H9 (cell line): ENCODE results near the gene ATPAF2. TPM values are rescaled to one million over a fixed set of nuclear protein-coding genes. Genes with fewer than 3 reads are reported as not detected.
A peak's percentile ranks its signal among the peaks of the same experiment; 100 is the strongest.

ENCODE experiments used
- DNase-seq: peaks from one replicate; pipeline ENCODE4 v3.0.0-alpha.2; 2017
- H2AFZ ChIP-seq: one replicate; pipeline ENCODE4 v1.6.1; 2013; ENCODE audit warnings: mild to moderate bottlenecking, low read length, control low read depth, moderate library complexity
- H2AK5ac ChIP-seq: 2 replicates; pipeline ENCODE4 v1.6.1; 2013; ENCODE audit warnings: low read length, control low read depth, mixed read lengths; ENCODE audit not compliant: insufficient read length
- H2BK120ac ChIP-seq: one replicate; pipeline ENCODE4 v1.6.1; 2013; ENCODE audit warnings: low read depth, mild to moderate bottlenecking, low read length, control low read depth, inconsistent platforms; ENCODE audit not compliant: poor library complexity, severe bottlenecking
- H2BK12ac ChIP-seq: 2 replicates; pipeline ENCODE4 v1.6.1; 2013; ENCODE audit warnings: low read length, control low read depth, mixed read lengths, low read depth; ENCODE audit not compliant: insufficient read length
- H2BK15ac ChIP-seq: 2 replicates; pipeline ENCODE4 v1.6.1; 2013; ENCODE audit warnings: low read depth, low read length, control low read depth
- H2BK20ac ChIP-seq: one replicate; pipeline ENCODE4 v1.6.1; 2013; ENCODE audit warnings: low read depth, mild to moderate bottlenecking, low read length, control low read depth, inconsistent platforms; ENCODE audit not compliant: poor library complexity, severe bottlenecking
- H2BK5ac ChIP-seq: 2 replicates; pipeline ENCODE4 v1.6.1; 2013; ENCODE audit warnings: low read length, control low read depth, mixed read lengths; ENCODE audit not compliant: insufficient read length
- H3K14ac ChIP-seq: 2 replicates; pipeline ENCODE4 v1.6.1; 2013; ENCODE audit warnings: low read length, control low read depth; ENCODE audit not compliant: insufficient read depth
- H3K18ac ChIP-seq: 2 replicates; pipeline ENCODE4 v1.6.1; 2013; ENCODE audit warnings: low read depth, mild to moderate bottlenecking, mixed read lengths, low read length, control low read depth; ENCODE audit not compliant: insufficient read length
- H3K23ac ChIP-seq: 2 replicates; pipeline ENCODE4 v1.6.1; 2013; ENCODE audit warnings: low read length, control low read depth, mixed read lengths, low read depth; ENCODE audit not compliant: insufficient read length
- H3K23me2 ChIP-seq: 2 replicates; pipeline ENCODE4 v1.6.1; 2013; ENCODE audit warnings: low read depth, mild to moderate bottlenecking, mixed read lengths, low read length, control low read depth; ENCODE audit not compliant: insufficient read length, poor library complexity, severe bottlenecking
- H3K27ac ChIP-seq: 2 replicates; pipeline ENCODE4 v1.5.1; 2013; ENCODE audit warnings: low read length, control low read depth, mixed read lengths, low read depth; ENCODE audit not compliant: insufficient read length
- H3K27me3 ChIP-seq: 2 replicates; pipeline ENCODE4 v1.6.1; 2013; ENCODE audit warnings: low read length, control low read depth, inconsistent platforms; ENCODE audit not compliant: insufficient read depth
- H3K4ac ChIP-seq: 2 replicates; pipeline ENCODE4 v1.6.1; 2013; ENCODE audit warnings: low read depth, mild to moderate bottlenecking, control low read depth, inconsistent platforms, low read length, moderate library complexity
- H3K4me1 ChIP-seq: 2 replicates; pipeline ENCODE4 v1.6.1; 2013; ENCODE audit warnings: low read length, control low read depth, inconsistent platforms; ENCODE audit not compliant: insufficient read depth
- H3K4me2 ChIP-seq: 2 replicates; pipeline ENCODE4 v1.6.1; 2013; ENCODE audit warnings: low read length, control low read depth, mixed read lengths; ENCODE audit not compliant: insufficient read length, insufficient read depth
- H3K56ac ChIP-seq: 2 replicates; pipeline ENCODE4 v1.6.1; 2013; ENCODE audit warnings: low read depth, mild to moderate bottlenecking, mixed read lengths, low read length, control low read depth; ENCODE audit not compliant: insufficient read length
- H3K79me1 ChIP-seq: 2 replicates; pipeline ENCODE4 v1.6.1; 2013; ENCODE audit warnings: low read depth, mild to moderate bottlenecking, moderate library complexity, low read length, control low read depth, inconsistent platforms; ENCODE audit not compliant: insufficient read depth, poor library complexity, severe bottlenecking
- H3K79me2 ChIP-seq: 2 replicates; pipeline ENCODE4 v1.6.1; 2013; ENCODE audit warnings: low read length, control low read depth, inconsistent platforms; ENCODE audit not compliant: insufficient read depth
- H3K9ac ChIP-seq: 2 replicates; pipeline ENCODE4 v1.6.1; 2013; ENCODE audit warnings: low read length, control low read depth, mixed read lengths; ENCODE audit not compliant: insufficient read length; ENCODE audit errors: extremely low read depth
- H3K9me3 ChIP-seq: one replicate; pipeline ENCODE4 v1.6.1; 2013; ENCODE audit warnings: low read depth, low read length, inconsistent platforms; ENCODE audit not compliant: control insufficient read depth
- H3T11ph ChIP-seq: one replicate; pipeline ENCODE4 v1.6.1; 2013; ENCODE audit warnings: mild to moderate bottlenecking, low read length, control low read depth, inconsistent platforms
- H4K20me1 ChIP-seq: one replicate; pipeline ENCODE4 v1.6.1; 2013; ENCODE audit not compliant: control insufficient read depth, insufficient read length, insufficient read depth
- H4K5ac ChIP-seq: 2 replicates; pipeline ENCODE4 v1.6.1; 2013; ENCODE audit warnings: low read depth, mild to moderate bottlenecking, mixed read lengths, low read length, control low read depth; ENCODE audit not compliant: insufficient read length
- H4K8ac ChIP-seq: replicated peaks from 2 replicates; pipeline ENCODE4 v1.6.1; 2013; ENCODE audit warnings: low read length, control low read depth, mixed read lengths, low read depth; ENCODE audit not compliant: insufficient read length
- H4K91ac ChIP-seq: 2 replicates; pipeline ENCODE4 v1.6.1; 2013; ENCODE audit warnings: low read depth, mild to moderate bottlenecking, moderate library complexity, mixed read lengths, low read length, control low read depth; ENCODE audit not compliant: insufficient read length
- H3K27ac Mint-ChIP-seq, 3 experiments: 2 replicates in 2 of 3; 3 replicates in 1 of 3; pipeline ENCODE4 v1.8.0; 2020 to 2021; ENCODE audit warnings: mixed read lengths in 3 of 3, mild to moderate bottlenecking in 1 of 3, moderate library complexity in 1 of 3
- H3K27me3 Mint-ChIP-seq: 2 replicates; pipeline ENCODE4 v1.8.0; 2021; ENCODE audit warnings: low read depth, mild to moderate bottlenecking, moderate library complexity, mixed read lengths
- H3K36me3 Mint-ChIP-seq, 3 experiments: 2 replicates in 2 of 3; 3 replicates in 1 of 3; pipeline ENCODE4 v1.8.0; 2020 to 2021; ENCODE audit warnings: low read depth in 3 of 3, mixed read lengths in 3 of 3; ENCODE audit not compliant: insufficient read depth in 1 of 3
- H3K4me1 Mint-ChIP-seq, 2 experiments: 2 replicates each; pipeline ENCODE4 v1.8.0; 2020; ENCODE audit warnings: mixed read lengths in 2 of 2
- H3K4me3 Mint-ChIP-seq, 2 experiments: 2 replicates in 1 of 2; 3 replicates in 1 of 2; pipeline ENCODE4 v1.8.0; 2020 to 2021; ENCODE audit warnings: mild to moderate bottlenecking in 2 of 2, mixed read lengths in 2 of 2, moderate library complexity in 1 of 2
- H3K9me3 Mint-ChIP-seq, 2 experiments: 2 replicates in 1 of 2; 3 replicates in 1 of 2; pipeline ENCODE4 v1.8.0; 2020; ENCODE audit warnings: mild to moderate bottlenecking in 2 of 2, mixed read lengths in 2 of 2, moderate library complexity in 1 of 2
- WGBS: extraction: QIAGEN DNeasy Blood & Tissue Kit; methylation state at CpG from one replicate; pipeline ENCODE4 v1.1.7; 2013; ENCODE audit warnings: missing lambda C conversion rate, low lambda C conversion rate, mixed read lengths; ENCODE audit not compliant: insufficient read length; ENCODE audit errors: extremely low coverage; 5-methylcytosine and 5-hydroxymethylcytosine counted together
- total RNA-seq: library from RNA; stranded (reverse); gene quantifications from 2 replicates; pipeline ENCODE4 v1.2.1, GENCODE V29; 2021
- TF ChIP-seq, protein P1 (sequence below): fragments of 200-600 bp; sonication (generic); conservative IDR thresholded peaks from 3 replicates; pipeline ENCODE4 v1.8.0; 2021; ENCODE audit warnings: antibody characterized with exemption, mild to moderate bottlenecking

Gene ATPAF2
- total RNA-seq, 1 experiment from 2014 or later = 21.4 TPM

DNA sequence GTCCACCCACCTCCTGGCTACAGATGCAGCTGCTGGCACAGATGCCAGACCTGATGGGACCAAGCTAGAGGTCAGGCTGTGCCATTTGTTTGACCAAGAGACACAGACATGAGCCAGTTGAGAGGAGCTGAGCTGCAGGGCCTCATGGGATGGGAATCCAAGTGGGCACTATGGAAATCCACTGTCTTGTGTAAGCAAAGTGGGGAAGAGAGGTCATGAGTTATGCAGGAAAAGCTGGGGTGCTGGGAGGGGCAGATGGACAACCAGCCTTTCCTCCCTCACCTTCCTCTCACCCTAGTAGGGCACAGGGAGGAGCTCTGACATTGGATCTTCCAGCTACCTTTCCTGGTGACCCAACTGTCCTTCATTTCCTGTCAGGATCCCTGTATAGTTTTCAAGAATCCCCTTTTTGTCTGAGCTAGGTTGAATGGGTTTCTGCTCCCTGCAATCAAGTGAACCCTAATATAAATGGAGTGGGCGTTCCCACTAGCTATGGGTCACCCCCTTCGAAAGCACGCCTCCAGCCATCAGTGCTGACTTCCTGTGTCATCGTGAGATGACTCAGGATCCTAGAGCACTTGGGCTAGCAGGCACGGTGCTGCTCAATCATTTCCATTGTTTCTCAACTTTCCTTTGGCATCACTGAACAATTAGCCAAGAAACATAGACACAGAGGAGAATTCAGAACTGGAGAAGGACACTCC is 13.6 kb downstream of the ATPAF2 start:
- H3K27me3 Mint-ChIP-seq = no peaks in the 10 kb centered on the region
- DNase-seq = no peak
- peak overlapping the region in 2 of 3 experiments; percentile 67 to 78; a peak in 2 of 7 replicates for H3K27ac Mint-ChIP-seq
- H2BK120ac ChIP-seq = no peak overlapping the region
- no peak overlapping the region for H3K4ac ChIP-seq
- no peak overlapping the region for H3K23ac ChIP-seq
- H3K23me2 ChIP-seq = no peaks in the 10 kb centered on the region
- WGBS = no CpG with 5 or more reads among the region's 5 CpGs
- H4K20me1 ChIP-seq = no peaks in the 10 kb centered on the region
- no peak overlapping the region for H3K4me3 Mint-ChIP-seq
- no peak overlapping the region for H3K4me2 ChIP-seq
- TF ChIP-seq, protein P1, sequence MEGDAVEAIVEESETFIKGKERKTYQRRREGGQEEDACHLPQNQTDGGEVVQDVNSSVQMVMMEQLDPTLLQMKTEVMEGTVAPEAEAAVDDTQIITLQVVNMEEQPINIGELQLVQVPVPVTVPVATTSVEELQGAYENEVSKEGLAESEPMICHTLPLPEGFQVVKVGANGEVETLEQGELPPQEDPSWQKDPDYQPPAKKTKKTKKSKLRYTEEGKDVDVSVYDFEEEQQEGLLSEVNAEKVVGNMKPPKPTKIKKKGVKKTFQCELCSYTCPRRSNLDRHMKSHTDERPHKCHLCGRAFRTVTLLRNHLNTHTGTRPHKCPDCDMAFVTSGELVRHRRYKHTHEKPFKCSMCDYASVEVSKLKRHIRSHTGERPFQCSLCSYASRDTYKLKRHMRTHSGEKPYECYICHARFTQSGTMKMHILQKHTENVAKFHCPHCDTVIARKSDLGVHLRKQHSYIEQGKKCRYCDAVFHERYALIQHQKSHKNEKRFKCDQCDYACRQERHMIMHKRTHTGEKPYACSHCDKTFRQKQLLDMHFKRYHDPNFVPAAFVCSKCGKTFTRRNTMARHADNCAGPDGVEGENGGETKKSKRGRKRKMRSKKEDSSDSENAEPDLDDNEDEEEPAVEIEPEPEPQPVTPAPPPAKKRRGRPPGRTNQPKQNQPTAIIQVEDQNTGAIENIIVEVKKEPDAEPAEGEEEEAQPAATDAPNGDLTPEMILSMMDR = no peak
- no peak overlapping the region for H3K27ac ChIP-seq
- H2BK12ac ChIP-seq = no peak overlapping the region
- H3K4me1 Mint-ChIP-seq = peaks cover 0 to 6% of the 10 kb centered on the region in 2 experiments; a peak in 1 of 4 replicates
- no peaks in the 10 kb centered on the region for H3K79me2 ChIP-seq
- H2BK15ac ChIP-seq = no peak overlapping the region
- H3K36me3 Mint-ChIP-seq = peaks cover 0 to 8% (median 0%) of the 10 kb centered on the region in 3 experiments; a peak in 1 of 7 replicates
- H2BK20ac ChIP-seq = no peak overlapping the region
- no peaks in the 10 kb centered on the region for H3K27me3 ChIP-seq
- H4K8ac ChIP-seq = no peak overlapping the region
- no peak overlapping the region for H2AFZ ChIP-seq
- no peak overlapping the region for H4K5ac ChIP-seq
- no peak overlapping the region for H3K56ac ChIP-seq
- H3K79me1 ChIP-seq = no peaks in the 10 kb centered on the region
- H3T11ph ChIP-seq = no peak overlapping the region
- no peaks in the 10 kb centered on the region for H3K4me1 ChIP-seq
- H2BK5ac ChIP-seq = no peak overlapping the region
- no peak overlapping the region for H4K91ac ChIP-seq
- no peak overlapping the region for H3K14ac ChIP-seq
- H3K9me3 ChIP-seq = no peaks in the 10 kb centered on the region
- no peak overlapping the region for H2AK5ac ChIP-seq
- no peaks in the 10 kb centered on the region for H3K9me3 Mint-ChIP-seq
- H3K18ac ChIP-seq = no peak overlapping the region
- H3K9ac ChIP-seq = no peak overlapping the region
